ENCODE data around the gene EPS15. TPM values are rescaled to one million over a fixed set of nuclear protein-coding genes. Genes with fewer than 3 reads are reported as not detected.

The EPS15 gene
- total and polyA plus RNA-seq, 2 of the 8 experiments (the other 6 are each of a cell fraction or from before 2014, with no cell fraction given), result 15.9 to 57.2 TPM

DNA sequence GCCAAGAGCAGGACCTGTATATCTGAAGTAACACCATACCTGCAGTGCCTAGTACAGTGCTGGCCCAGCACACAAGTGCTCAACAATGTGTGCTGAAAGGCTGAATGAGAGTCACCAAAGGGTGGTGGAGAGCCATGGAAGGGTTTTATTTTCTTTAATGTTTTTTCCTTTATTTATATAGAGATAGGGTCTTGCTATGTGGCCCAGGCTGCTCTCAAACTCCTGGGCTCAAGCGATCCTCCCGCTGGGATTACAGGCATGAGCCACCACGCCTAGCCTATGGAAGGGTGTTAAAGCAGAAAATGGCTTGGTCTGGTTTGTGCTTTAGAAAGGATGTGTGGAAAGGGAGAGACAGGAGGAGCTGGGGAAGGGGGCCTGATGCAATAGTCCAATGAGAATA is 175.4 kb downstream of the EPS15 start:
- no peak for FAIRE-seq
- CTCF ChIA-PET (ENCODE audit: partially characterized antibody), result interaction anchor here (0.6 to 4.6 kb wide), 5 partner anchors 9 to 60 kb away, joined by 3 to 16 read pairs (median 4); partner anchors contain the start of gene TTC39A
- TF ChIP-seq YY1 (IDR thresholded peaks at IDR 0.05; ENCODE audit: low read depth, low read length) (no peak), BCL11A (IDR thresholded peaks at IDR 0.05; ENCODE audit: low read depth in 2 of 2, low read length in 2 of 2) (no peak), CBX5 (IDR thresholded peaks at IDR 0.05; ENCODE audit: low read depth, low read length) (no peak), GABPA (IDR thresholded peaks at IDR 0.05; ENCODE audit: borderline replicate concordance, insufficient read depth, low read length) (no peak), CEBPB (IDR thresholded peaks at IDR 0.05; ENCODE audit: low read depth, low read length) (no peak), BRCA1 (IDR thresholded peaks at IDR 0.05; ENCODE audit: low read depth, low read length) (no peak), GTF2F1 (IDR thresholded peaks at IDR 0.05; ENCODE audit: borderline replicate concordance, low read depth, low read length) (no peak), CREB1 (IDR thresholded peaks at IDR 0.05) (no peak), EZH2 (IDR thresholded peaks at IDR 0.05; ENCODE audit: low read depth, low read length, severe bottlenecking) (no peak), NRF1 (IDR thresholded peaks at IDR 0.05; ENCODE audit: low read depth, low read length) (no peak), NANOG (IDR thresholded peaks at IDR 0.05; ENCODE audit: insufficient read depth, low read depth, low read length, poor library complexity, severe bottlenecking) (no peak)
- TF ChIP-seq, protein P1, sequence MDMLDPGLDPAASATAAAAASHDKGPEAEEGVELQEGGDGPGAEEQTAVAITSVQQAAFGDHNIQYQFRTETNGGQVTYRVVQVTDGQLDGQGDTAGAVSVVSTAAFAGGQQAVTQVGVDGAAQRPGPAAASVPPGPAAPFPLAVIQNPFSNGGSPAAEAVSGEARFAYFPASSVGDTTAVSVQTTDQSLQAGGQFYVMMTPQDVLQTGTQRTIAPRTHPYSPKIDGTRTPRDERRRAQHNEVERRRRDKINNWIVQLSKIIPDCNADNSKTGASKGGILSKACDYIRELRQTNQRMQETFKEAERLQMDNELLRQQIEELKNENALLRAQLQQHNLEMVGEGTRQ (IDR thresholded peaks at IDR 0.05; ENCODE audit: low read length), result no peak
- TF ChIP-seq, protein P2, sequence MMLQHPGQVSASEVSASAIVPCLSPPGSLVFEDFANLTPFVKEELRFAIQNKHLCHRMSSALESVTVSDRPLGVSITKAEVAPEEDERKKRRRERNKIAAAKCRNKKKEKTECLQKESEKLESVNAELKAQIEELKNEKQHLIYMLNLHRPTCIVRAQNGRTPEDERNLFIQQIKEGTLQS (IDR thresholded peaks at IDR 0.05; ENCODE audit: insufficient read depth, low read depth, low read length), result no peak

More for the DNA sequence above, 175.4 kb downstream of the EPS15 start:
- peaks cover 3 to 19% (median 14%) of the 10 kb centered on the region in 4 experiments; a peak in 6 of 7 replicates for H3K27me3 ChIP-seq (replicated peaks in 1 of 4; ENCODE audit: control insufficient read depth in 3 of 4, extremely low read depth in 1 of 4, insufficient read depth in 3 of 4, low read length in 3 of 4)
- H3K9me3 ChIP-seq (ENCODE audit: insufficient read depth in 2 of 2, low read depth in 1 of 2, low read length in 1 of 2), result no peaks in the 10 kb centered on the region
- H4K5ac ChIP-seq (ENCODE audit: insufficient read length, low read depth, low read length), result no peak overlapping the region
- H3K27ac ChIP-seq (ENCODE audit: low read depth, low read length), result no peak overlapping the region
- no peak overlapping the region for H2BK120ac ChIP-seq (replicated peaks; ENCODE audit: low read depth, low read length)
- no peak overlapping the region for H2BK12ac ChIP-seq (ENCODE audit: low read depth, low read length)
- no peak overlapping the region for H2AK5ac ChIP-seq (ENCODE audit: low read depth, low read length)
- no peaks in the 10 kb centered on the region for H3K36me3 ChIP-seq (ENCODE audit: control insufficient read depth in 2 of 4, insufficient read depth in 4 of 4, low read length in 3 of 4)
- H3K14ac ChIP-seq (ENCODE audit: insufficient read length), result no peak overlapping the region
- no peak overlapping the region for H3K4ac ChIP-seq (replicated peaks; ENCODE audit: insufficient read length, low read depth, low read length)
- 95% methylated on average over 3 of the region's 3 CpGs; no CpG with 5 or more reads in 1 of the 2 experiments for WGBS, 2 experiments (ENCODE audit: extremely low coverage in 1 of 2, insufficient coverage in 1 of 2, insufficient read length in 1 of 2, insufficient replicate concordance in 2 of 2, low coverage in 1 of 2, low lambda C conversion rate in 2 of 2, missing lambda C conversion rate in 1 of 2)
- peaks cover 5% of the 10 kb centered on the region; the same call in 1 of the 2 replicates for H3K23me2 ChIP-seq (ENCODE audit: low read depth, low read length)
- no peak overlapping the region for H2BK15ac ChIP-seq (ENCODE audit: low read length)
- H2BK20ac ChIP-seq (ENCODE audit: low read length), result no peak overlapping the region
- H3K4me3 ChIP-seq (ENCODE audit: extremely low read depth in 1 of 4, insufficient read depth in 2 of 4, low read depth in 3 of 4, low read length in 4 of 4), result no peak overlapping the region
- H3K79me1 ChIP-seq (ENCODE audit: low read depth, low read length), result no peaks in the 10 kb centered on the region
- H3K79me2 ChIP-seq (ENCODE audit: control insufficient read depth in 1 of 2, insufficient read depth in 2 of 2, low read length in 2 of 2), result no peaks in the 10 kb centered on the region
- peaks cover 2 to 11% (median 7%) of the 10 kb centered on the region in 4 experiments; a peak in 6 of 7 replicates for H3K4me1 ChIP-seq (replicated peaks in 1 of 4; ENCODE audit: control insufficient read depth in 3 of 4, insufficient read depth in 4 of 4, low read length in 3 of 4)
- no peak overlapping the region for H2BK5ac ChIP-seq (ENCODE audit: low read depth, low read length)
- H3K23ac ChIP-seq (ENCODE audit: insufficient read length), result no peak overlapping the region
- DNase-seq (ENCODE audit: low read depth in 1 of 2, low spot score in 2 of 2), result no peak
- no peak overlapping the region for H3K56ac ChIP-seq (replicated peaks; ENCODE audit: insufficient read length, low read depth, low read length)
- H3K18ac ChIP-seq (ENCODE audit: extremely low read depth, low read length), result no peak overlapping the region
- no peak overlapping the region for H4K8ac ChIP-seq (ENCODE audit: extremely low read depth, insufficient read depth, low read length)
- POLR2A ChIA-PET (ENCODE audit: partially characterized antibody), result interaction anchor here (1.1 to 2.8 kb wide), 3 partner anchors 8 to 79 kb away, joined by 5 to 8 read pairs (median 5); no protein-coding TSS in a partner anchor
- peak overlapping the region; percentile 54 to 94; a peak in 1 of 4 replicates for H3K4me2 ChIP-seq (ENCODE audit: insufficient read depth in 1 of 2, low read depth in 2 of 2, low read length in 2 of 2)
- H4K20me1 ChIP-seq (replicated peaks in 1 of 2; ENCODE audit: control insufficient read depth in 1 of 2, insufficient read depth in 2 of 2, low read length in 2 of 2), result no peaks in the 10 kb centered on the region
- H3K9ac ChIP-seq (replicated peaks in 1 of 4; ENCODE audit: extremely low read depth in 1 of 4, low read depth in 3 of 4, low read length in 3 of 4), result no peak overlapping the region
- no peak overlapping the region for H4K91ac ChIP-seq (replicated peaks; ENCODE audit: insufficient read length, low read length)
- no peak overlapping the region for H2AFZ ChIP-seq (ENCODE audit: low read length)

Measured in H1 (cell line).